ENCODE results near the gene PRR33. TPM values are rescaled to one million over a fixed set of nuclear protein-coding genes. Genes with fewer than 3 reads are reported as not detected.
"Not testable (repeated sequence)": the region's sequence is repeated elsewhere in the genome, so short reads cannot be mapped to it uniquely, and the experiment has no call there.

PRR33 gene
- total RNA-seq, 1 experiment from 2014 or later: not detected

- Histone ChIP-seq H3F3A (ENCODE audit: low read length, unreplicated experiment) (no peaks in the 10 kb centered on the region), H3K4me1 (ENCODE audit: insufficient read depth, low read length) (no peaks in the 10 kb centered on the region), H3K9me3 (ENCODE audit: low read length) (no peaks in the 10 kb centered on the region), H3K27me3 (ENCODE audit: low read length) (no peaks in the 10 kb centered on the region; the same call in 1 of the 2 replicates), H3K4me2 (ENCODE audit: low read length) (no peak overlapping the region), H3K36me3 (ENCODE audit: low read depth, low read length) (no peaks in the 10 kb centered on the region), H3K79me2 (ENCODE audit: low read length) (no peaks in the 10 kb centered on the region), H4K20me1 (ENCODE audit: low read length) (no peaks in the 10 kb centered on the region), H3K27ac (ENCODE audit: low read length) (no peak overlapping the region), H3K4me3 (ENCODE audit: low read length) (no peak overlapping the region), H3K9me2 (replicated peaks; ENCODE audit: low read length) (no peaks in the 10 kb centered on the region), H3K9ac (ENCODE audit: low read length) (no peak overlapping the region), H2AFZ (ENCODE audit: low read length) (no peak overlapping the region)
- ATAC-seq (no peak), DNase-seq (no peak)
- POLR2A ChIA-PET (ENCODE audit: unreplicated experiment): no interaction called here
- intact Hi-C loops (cut with micrococcal nuclease): no loop called here
- no TSS peak for BruUV-seq (replicated peaks)
- CTCF ChIA-PET: no interaction called here
- TF ChIP-seq CTCF (conservative IDR thresholded peaks at IDR 0.05; ENCODE audit: low read depth, low read length) (no peak), EZH2 (IDR thresholded peaks at IDR 0.05; ENCODE audit: low read length, unreplicated experiment) (no peak), EZH2phosphoT487 (IDR thresholded peaks at IDR 0.05; ENCODE audit: borderline replicate concordance, low read length) (no peak)
Observed at GRCh38 chr11:1888347-1888753, 3.3 kb downstream of the PRR33 start.

- intact Hi-C loops (cut with micrococcal nuclease): no loop called here
- Histone ChIP-seq H3K9ac (ENCODE audit: low read length) (no peak overlapping the region), H3K4me1 (ENCODE audit: insufficient read depth, low read length) (no peaks in the 10 kb centered on the region), H3K27ac (ENCODE audit: low read length) (no peak overlapping the region), H3K9me2 (replicated peaks; ENCODE audit: low read length) (no peaks in the 10 kb centered on the region), H3K27me3 (ENCODE audit: low read length) (no peaks in the 10 kb centered on the region; the same call in 1 of the 2 replicates), H3K4me3 (ENCODE audit: low read length) (no peak overlapping the region), H3K4me2 (ENCODE audit: low read length) (no peak overlapping the region), H3K79me2 (ENCODE audit: low read length) (no peaks in the 10 kb centered on the region), H2AFZ (ENCODE audit: low read length) (no peak overlapping the region), H3F3A (ENCODE audit: low read length, unreplicated experiment) (no peaks in the 10 kb centered on the region), H3K36me3 (ENCODE audit: low read depth, low read length) (no peaks in the 10 kb centered on the region), H4K20me1 (ENCODE audit: low read length) (no peaks in the 10 kb centered on the region), H3K9me3 (ENCODE audit: low read length) (no peaks in the 10 kb centered on the region)
- no peak for DNase-seq
- no peak for ATAC-seq
- ChIA-PET POLR2A (ENCODE audit: unreplicated experiment) (no interaction called here), CTCF (no interaction called here)
- TF ChIP-seq EZH2 (IDR thresholded peaks at IDR 0.05; ENCODE audit: low read length, unreplicated experiment) (no peak), CTCF (conservative IDR thresholded peaks at IDR 0.05; ENCODE audit: low read depth, low read length) (no peak), EZH2phosphoT487 (IDR thresholded peaks at IDR 0.05; ENCODE audit: borderline replicate concordance, low read length) (no peak)
- BruUV-seq (replicated peaks): no TSS peak
Observed at GRCh38 chr11:1887451-1888346, 4.0 kb downstream of the PRR33 start.

GRCh38 chr11:1886551-1886950, 5.1 kb downstream of the PRR33 start:
- H3K36me3 ChIP-seq (ENCODE audit: low read depth, low read length); H3K9me3 ChIP-seq (ENCODE audit: low read length); DNase-seq; ATAC-seq; CTCF ChIA-PET; POLR2A ChIA-PET (ENCODE audit: unreplicated experiment); H3K27me3 ChIP-seq (ENCODE audit: low read length); H3K27ac ChIP-seq (ENCODE audit: low read length); H3K9me2 ChIP-seq (replicated peaks; ENCODE audit: low read length); H3K4me2 ChIP-seq (ENCODE audit: low read length); H3K9ac ChIP-seq (ENCODE audit: low read length); H3K4me1 ChIP-seq (ENCODE audit: insufficient read depth, low read length); intact Hi-C loops (cut with micrococcal nuclease); H3F3A ChIP-seq (ENCODE audit: low read length, unreplicated experiment); BruUV-seq (replicated peaks); H2AFZ ChIP-seq (ENCODE audit: low read length); H3K79me2 ChIP-seq (ENCODE audit: low read length); H3K4me3 ChIP-seq (ENCODE audit: low read length); H4K20me1 ChIP-seq (ENCODE audit: low read length): not testable (repeated sequence)
